Right lobe of liver (tissue), 6 donors: ENCODE results near the gene SUSD1. TPM values are rescaled to one million over a fixed set of nuclear protein-coding genes. Genes with fewer than 3 reads are reported as not detected.
"Not testable (repeated sequence)": the region's sequence is repeated elsewhere in the genome, so short reads cannot be mapped to it uniquely, and the experiment has no call there.

ENCODE experiments used
- ATAC-seq, 4 donors: fragments of 200-7000 bp; cut with Tn5 transposase; one replicate each; pipeline ENCODE4 v1.9.1; 2020; ENCODE audit warnings: mild to moderate bottlenecking in 4 of 4, moderate library complexity in 4 of 4
- DNase-seq, 3 donors: peaks; one replicate each; pipeline ENCODE4 v3.0.0-alpha.2; 2020
- H3K27ac ChIP-seq, 3 donors: fragments of 200-600 bp; one replicate each; pipeline ENCODE4 v1.8.0; 2022
- H3K27me3 ChIP-seq, 2 donors: fragments of 200-600 bp; one replicate each; pipeline ENCODE4 v1.8.0; 2022
- H3K36me3 ChIP-seq, 4 donors: fragments of 200-600 bp; sonication (generic) in 1 of 4; one replicate each; pipeline versions ENCODE4 v1.5.1 to v1.8.0; 2017 to 2022; ENCODE audit warnings: control low read depth in 1 of 4
- H3K4me1 ChIP-seq, 4 donors: fragments of 200-600 bp; sonication (generic) in 1 of 4; one replicate each; pipeline versions ENCODE4 v1.5.1 to v1.8.0; 2017 to 2022; ENCODE audit warnings: control low read depth in 1 of 4
- H3K4me3 ChIP-seq, 3 donors: fragments of 200-600 bp; one replicate each; pipeline ENCODE4 v1.8.0; 2022
- H3K9me3 ChIP-seq, 4 donors: fragments of 200-600 bp; sonication (generic) in 1 of 4; one replicate each; pipeline versions ENCODE4 v1.5.1 to v1.8.0; 2017 to 2022; ENCODE audit warnings: control low read depth in 1 of 4
- POLR2A ChIP-seq: fragments of 450-650 bp; IDR thresholded peaks from one replicate; pipeline ENCODE4 v1.6.1; 2017; ENCODE audit warnings: antibody characterized with exemption, mild to moderate bottlenecking
- WGBS: methylation state at CpG from one replicate; pipeline ENCODE4 v1.1.6; 2018; ENCODE audit warnings: low coverage, low lambda C conversion rate; ENCODE audit not compliant: insufficient coverage; ENCODE audit errors: missing lambda C conversion rate; 5-methylcytosine and 5-hydroxymethylcytosine counted together
- intact Hi-C, 2 donors: fragments of 100-400 bp; cut with DNase I; formaldehyde crosslinking; loops; one replicate each; pipeline versions ENCODE4 v1.11.2 to v1.14.1; 2022
- total RNA-seq, 6 experiments: library from RNA; depleted of rRNA in 2 of 6; stranded (reverse); fragments of >200 nt in 2 of 6; fragmentation: NEBNext Ultra II Directional in 3 of 6; extraction: Animal tissue kit (Norgen Biotek cat#: 25700) in 3 of 6; gene quantifications; one replicate each; pipeline versions ENCODE4 v1.1.0 to v1.2.4, GENCODE V29; 2016 to 2023
- TF ChIP-seq, protein P1 (sequence below), 4 donors: fragments of 200-600 bp in 3 of 4; fragments of 450-650 bp in 1 of 4; IDR thresholded peaks; one replicate each; pipeline versions ENCODE4 v1.5.1 to v1.8.0; 2016 to 2022; ENCODE audit warnings: antibody characterized with exemption in 4 of 4, mild to moderate bottlenecking in 2 of 4
- donor health status: DM: no; HTN: yes; CAD: no.
- donor health status: DM: no; HTN: no; CAD: no.
- donor health status: DM: no; HTN: no; CAD: no.
- donor health status: DM: no; HTN: yes; CAD: no.
- donor health status: DM: no; HTN: yes; CAD: no.

The SUSD1 gene
- total RNA-seq, 6 experiments from 2014 or later = 2.7 to 7.2 (median 3.9) TPM

DNA sequence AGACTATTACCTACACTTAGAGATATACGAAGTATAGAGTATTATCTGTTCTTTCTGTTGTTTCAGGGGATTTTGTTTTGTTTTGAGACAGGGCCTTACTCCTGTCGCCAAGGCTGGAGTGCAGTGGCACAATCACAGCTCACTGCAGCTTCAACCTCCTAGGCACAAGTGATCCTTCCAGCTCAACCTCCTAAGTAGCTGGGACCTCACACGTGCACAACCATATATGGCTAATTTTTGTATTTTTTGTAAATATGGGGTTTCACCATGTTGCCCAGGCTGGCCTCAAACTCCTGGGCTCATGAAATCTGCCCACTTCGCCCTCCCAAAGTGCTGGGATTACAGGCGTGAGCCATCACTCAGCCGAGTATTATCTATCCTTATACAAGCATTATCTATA lies 45.9 kb downstream of the SUSD1 start:
- H3K4me1 ChIP-seq = peaks cover 0 to 17% (median 2%) of the 10 kb centered on the region in 4 donors
- ATAC-seq (no peak), DNase-seq (no peak)
- intact Hi-C loops = no loop called here
- no peaks in the 10 kb centered on the region for H3K27me3 ChIP-seq
- 96% methylated on average over 5 of the region's 6 CpGs for WGBS
- H3K36me3 ChIP-seq = no peaks in the 10 kb centered on the region
- TF ChIP-seq, protein P1, sequence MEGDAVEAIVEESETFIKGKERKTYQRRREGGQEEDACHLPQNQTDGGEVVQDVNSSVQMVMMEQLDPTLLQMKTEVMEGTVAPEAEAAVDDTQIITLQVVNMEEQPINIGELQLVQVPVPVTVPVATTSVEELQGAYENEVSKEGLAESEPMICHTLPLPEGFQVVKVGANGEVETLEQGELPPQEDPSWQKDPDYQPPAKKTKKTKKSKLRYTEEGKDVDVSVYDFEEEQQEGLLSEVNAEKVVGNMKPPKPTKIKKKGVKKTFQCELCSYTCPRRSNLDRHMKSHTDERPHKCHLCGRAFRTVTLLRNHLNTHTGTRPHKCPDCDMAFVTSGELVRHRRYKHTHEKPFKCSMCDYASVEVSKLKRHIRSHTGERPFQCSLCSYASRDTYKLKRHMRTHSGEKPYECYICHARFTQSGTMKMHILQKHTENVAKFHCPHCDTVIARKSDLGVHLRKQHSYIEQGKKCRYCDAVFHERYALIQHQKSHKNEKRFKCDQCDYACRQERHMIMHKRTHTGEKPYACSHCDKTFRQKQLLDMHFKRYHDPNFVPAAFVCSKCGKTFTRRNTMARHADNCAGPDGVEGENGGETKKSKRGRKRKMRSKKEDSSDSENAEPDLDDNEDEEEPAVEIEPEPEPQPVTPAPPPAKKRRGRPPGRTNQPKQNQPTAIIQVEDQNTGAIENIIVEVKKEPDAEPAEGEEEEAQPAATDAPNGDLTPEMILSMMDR (IDR thresholded peaks at IDR 0.05) = no peak
- no peak for TF ChIP-seq POLR2A
- H3K27ac ChIP-seq = no peak overlapping the region
- no peak overlapping the region for H3K4me3 ChIP-seq
- no peaks in the 10 kb centered on the region for H3K9me3 ChIP-seq

GRCh38 chr9:112128399-112128798 lies 46.7 kb downstream of the SUSD1 start:
- WGBS = 24% methylated on average over 4 of the region's 5 CpGs
- intact Hi-C loops, H3K9me3 ChIP-seq, H3K4me3 ChIP-seq, DNase-seq, H3K27me3 ChIP-seq, H3K36me3 ChIP-seq: not testable (repeated sequence)
- Histone ChIP-seq H3K4me1 (peaks cover 0 to 17% (median 2%) of the 10 kb centered on the region in 4 donors), H3K27ac (peak overlapping the region in 1 of 3 donors; percentile 26)
- peak; percentile 69 to 87 (median 80) for ATAC-seq

GRCh38 chr9:112127281-112127680 lies 47.8 kb downstream of the SUSD1 start:
- DNase-seq (no peak), ATAC-seq (peak in 1 of 4 donors; percentile 44)
- no peak overlapping the region for H3K27ac ChIP-seq
- no peak for TF ChIP-seq POLR2A
- TF ChIP-seq, protein P1 (IDR thresholded peaks at IDR 0.05) = no peak
- peaks cover 0 to 2% (median 0%) of the 10 kb centered on the region in 4 donors for H3K36me3 ChIP-seq
- intact Hi-C loops = no loop called here
- no peaks in the 10 kb centered on the region for H3K9me3 ChIP-seq
- H3K4me3 ChIP-seq = no peak overlapping the region
- 44% methylated on average over 2 of the region's 3 CpGs for WGBS
- H3K4me1 ChIP-seq = peaks cover 0 to 17% (median 2%) of the 10 kb centered on the region in 4 donors
- H3K27me3 ChIP-seq = no peaks in the 10 kb centered on the region

DNA sequence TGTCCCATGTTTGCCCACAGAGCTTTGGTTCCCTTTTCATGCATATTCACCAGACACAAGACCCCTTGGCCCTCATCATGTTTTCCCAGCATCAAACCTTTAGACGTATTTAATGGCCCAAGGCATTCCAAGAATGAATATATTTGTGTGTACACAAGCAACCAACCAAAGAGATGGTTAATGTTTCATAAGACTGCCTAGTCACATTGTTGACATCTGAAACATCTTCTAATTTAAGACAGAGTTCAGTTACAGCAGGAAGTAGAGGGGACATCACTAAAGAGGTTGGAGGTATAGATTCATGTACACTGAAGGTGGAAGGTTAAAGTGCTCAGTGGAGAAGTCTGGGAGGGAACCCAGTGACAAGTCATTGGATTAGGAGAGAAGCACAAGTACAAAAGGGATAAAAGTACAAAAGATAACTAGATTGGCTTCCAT lies 49.1 kb downstream of the SUSD1 start:
- intact Hi-C loops = no loop called here
- 47% methylated on average over 1 of the region's 1 CpG for WGBS
- Histone ChIP-seq H3K4me1 (peaks cover 0 to 17% (median 2%) of the 10 kb centered on the region in 4 donors), H3K4me3 (no peak overlapping the region), H3K36me3 (peaks cover 0 to 2% (median 0%) of the 10 kb centered on the region in 4 donors), H3K9me3 (no peaks in the 10 kb centered on the region), H3K27me3 (no peaks in the 10 kb centered on the region), H3K27ac (no peak overlapping the region)
- ATAC-seq (peak in 1 of 4 donors; percentile 33), DNase-seq (no peak)
- TF ChIP-seq POLR2A = no peak
- TF ChIP-seq, protein P1 (IDR thresholded peaks at IDR 0.05) = no peak

DNA sequence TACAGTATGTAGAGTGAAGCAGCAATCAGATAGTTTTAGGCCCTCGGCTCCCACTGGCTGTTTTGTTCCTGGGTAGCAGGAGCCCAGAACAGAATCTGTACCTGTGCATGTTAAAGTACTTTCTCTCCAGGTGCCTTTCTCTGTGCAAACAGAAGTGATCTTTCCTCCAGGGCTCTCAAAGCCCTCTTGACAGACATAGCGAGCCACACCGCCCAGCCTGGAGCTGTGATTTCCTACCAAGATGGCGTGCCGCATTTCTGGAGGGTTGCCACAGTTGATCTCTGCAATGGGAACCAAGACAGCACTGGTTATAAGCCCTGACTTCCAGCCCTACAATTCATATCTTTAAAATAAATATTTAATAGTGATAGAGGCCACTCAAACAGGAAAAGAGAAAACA lies 50.9 kb downstream of the SUSD1 start:
- H3K36me3 ChIP-seq = peaks cover 0 to 2% (median 0%) of the 10 kb centered on the region in 4 donors
- DNase-seq (no peak), ATAC-seq (no peak)
- no peak for TF ChIP-seq POLR2A
- TF ChIP-seq, protein P1 (IDR thresholded peaks at IDR 0.05) = no peak
- H3K27me3 ChIP-seq = no peaks in the 10 kb centered on the region
- H3K4me3 ChIP-seq = no peak overlapping the region
- H3K27ac ChIP-seq = no peak overlapping the region
- peaks cover 0 to 24% (median 2%) of the 10 kb centered on the region in 4 donors for H3K4me1 ChIP-seq
- intact Hi-C loops = no loop called here
- no peaks in the 10 kb centered on the region for H3K9me3 ChIP-seq
- WGBS = 96% methylated on average over 4 of the region's 5 CpGs
